IPS DF 6.9 (cell line): ENCODE measurements around the gene DACH2.

Source experiments
- DNase-seq: peaks from one replicate; pipeline ENCODE4 v3.0.0-alpha.2; 2013; ENCODE audit warnings: low read depth, low spot score
- H3K27ac ChIP-seq: one replicate; pipeline ENCODE4 v1.5.1; 2013; ENCODE audit warnings: low read length, control low read depth
- H3K27me3 ChIP-seq: 2 replicates; pipeline ENCODE4 v1.6.1; 2013; ENCODE audit warnings: mild to moderate bottlenecking, low read length; ENCODE audit not compliant: control insufficient read depth, insufficient read depth
- H3K36me3 ChIP-seq: 2 replicates; pipeline ENCODE4 v1.6.1; 2013; ENCODE audit warnings: low read length; ENCODE audit not compliant: control insufficient read depth, insufficient read depth
- H3K4me1 ChIP-seq: 2 replicates; pipeline ENCODE4 v1.6.1; 2013; ENCODE audit warnings: low read length; ENCODE audit not compliant: control insufficient read depth, insufficient read depth
- H3K4me3 ChIP-seq: 2 replicates; pipeline ENCODE4 v1.5.1; 2013; ENCODE audit warnings: mild to moderate bottlenecking, low read length
- H3K9me3 ChIP-seq: 2 replicates; pipeline ENCODE4 v1.6.1; 2013; ENCODE audit warnings: low read length, inconsistent platforms; ENCODE audit not compliant: control insufficient read depth, insufficient read depth
- WGBS: extraction: QIAGEN DNeasy Blood & Tissue Kit; methylation state at CpG from one replicate; pipeline ENCODE4 v1.1.7; 2013; ENCODE audit warnings: mixed read lengths, missing lambda C conversion rate; ENCODE audit not compliant: insufficient read length, insufficient coverage; 5-methylcytosine and 5-hydroxymethylcytosine counted together

DACH2 gene

GRCh38 chrX:86383681-86384540, 235.7 kb downstream of the DACH2 start:
- WGBS = no CpG with 5 or more reads among the region's 3 CpGs
- no peak for DNase-seq
- H3K27me3 ChIP-seq = no peaks in the 10 kb centered on the region
- no peaks in the 10 kb centered on the region for H3K4me1 ChIP-seq
- H3K9me3 ChIP-seq = no peaks in the 10 kb centered on the region
- no peak overlapping the region for H3K27ac ChIP-seq
- H3K4me3 ChIP-seq = no peak overlapping the region
- no peaks in the 10 kb centered on the region for H3K36me3 ChIP-seq

GRCh38 chrX:86407371-86407770, 259.1 kb downstream of the DACH2 start:
- DNase-seq = no peak
- Histone ChIP-seq H3K36me3 (no peaks in the 10 kb centered on the region), H3K27me3 (no peaks in the 10 kb centered on the region), H3K9me3 (no peaks in the 10 kb centered on the region), H3K4me1 (no peaks in the 10 kb centered on the region), H3K27ac (no peak overlapping the region), H3K4me3 (no peak overlapping the region)
- WGBS = no CpG with 5 or more reads among the region's 4 CpGs

- no peaks in the 10 kb centered on the region for H3K4me1 ChIP-seq
- H3K36me3 ChIP-seq = no peaks in the 10 kb centered on the region
- H3K4me3 ChIP-seq = no peak overlapping the region
- H3K27ac ChIP-seq = no peak overlapping the region
- no peaks in the 10 kb centered on the region for H3K27me3 ChIP-seq
- DNase-seq = no peak
- no CpG with 5 or more reads among the region's 1 CpG for WGBS
- H3K9me3 ChIP-seq = no peaks in the 10 kb centered on the region
Observed at GRCh38 chrX:86421771-86422170, 273.5 kb downstream of the DACH2 start.

- Histone ChIP-seq H3K4me1 (no peaks in the 10 kb centered on the region), H3K9me3 (no peaks in the 10 kb centered on the region), H3K4me3 (no peak overlapping the region), H3K27ac (no peak overlapping the region), H3K27me3 (no peaks in the 10 kb centered on the region), H3K36me3 (no peaks in the 10 kb centered on the region)
- DNase-seq = no peak
Observed at GRCh38 chrX:86436116-86436515, 287.9 kb downstream of the DACH2 start.

- Histone ChIP-seq H3K9me3 (no peaks in the 10 kb centered on the region), H3K36me3 (no peaks in the 10 kb centered on the region), H3K27ac (no peak overlapping the region), H3K4me3 (no peak overlapping the region), H3K4me1 (no peaks in the 10 kb centered on the region), H3K27me3 (no peaks in the 10 kb centered on the region)
- WGBS = no CpG with 5 or more reads among the region's 5 CpGs
- DNase-seq = no peak
Observed at GRCh38 chrX:86455495-86455894, 307.2 kb downstream of the DACH2 start.

- Histone ChIP-seq H3K9me3 (no peaks in the 10 kb centered on the region), H3K4me3 (no peak overlapping the region), H3K27me3 (no peaks in the 10 kb centered on the region), H3K4me1 (no peaks in the 10 kb centered on the region), H3K27ac (no peak overlapping the region), H3K36me3 (no peaks in the 10 kb centered on the region)
- DNase-seq = no peak
- no CpG with 5 or more reads among the region's 3 CpGs for WGBS
Observed at GRCh38 chrX:86460760-86461159, 312.5 kb downstream of the DACH2 start.

GRCh38 chrX:86504297-86504696, 356.0 kb downstream of the DACH2 start:
- Histone ChIP-seq H3K9me3 (no peaks in the 10 kb centered on the region), H3K4me1 (no peaks in the 10 kb centered on the region), H3K4me3 (no peak overlapping the region), H3K27me3 (no peaks in the 10 kb centered on the region), H3K36me3 (no peaks in the 10 kb centered on the region), H3K27ac (no peak overlapping the region)
- WGBS = no CpG with 5 or more reads among the region's 1 CpG
- DNase-seq = no peak

- no peak overlapping the region for H3K27ac ChIP-seq
- no peak overlapping the region for H3K4me3 ChIP-seq
- H3K9me3 ChIP-seq = no peaks in the 10 kb centered on the region
- H3K36me3 ChIP-seq = no peaks in the 10 kb centered on the region
- no peak for DNase-seq
- no CpG with 5 or more reads among the region's 2 CpGs for WGBS
- H3K4me1 ChIP-seq = no peaks in the 10 kb centered on the region
- no peaks in the 10 kb centered on the region for H3K27me3 ChIP-seq
Observed at GRCh38 chrX:86507331-86507730, 359.1 kb downstream of the DACH2 start.

- Histone ChIP-seq H3K36me3 (no peaks in the 10 kb centered on the region), H3K4me3 (no peak overlapping the region), H3K4me1 (no peaks in the 10 kb centered on the region), H3K27ac (no peak overlapping the region), H3K9me3 (no peaks in the 10 kb centered on the region), H3K27me3 (no peaks in the 10 kb centered on the region)
- no peak for DNase-seq
- no CpG with 5 or more reads among the region's 4 CpGs for WGBS
Observed at GRCh38 chrX:86579777-86580176, 431.5 kb downstream of the DACH2 start.

GRCh38 chrX:86604607-86605006, 456.4 kb downstream of the DACH2 start:
- no CpG with 5 or more reads among the region's 2 CpGs for WGBS
- H3K27me3 ChIP-seq = no peaks in the 10 kb centered on the region
- no peak overlapping the region for H3K4me3 ChIP-seq
- H3K36me3 ChIP-seq = no peaks in the 10 kb centered on the region
- H3K9me3 ChIP-seq = no peaks in the 10 kb centered on the region
- no peak overlapping the region for H3K27ac ChIP-seq
- no peaks in the 10 kb centered on the region for H3K4me1 ChIP-seq
- DNase-seq = no peak

GRCh38 chrX:86696951-86697350, 548.7 kb downstream of the DACH2 start:
- WGBS = no CpG with 5 or more reads among the region's 1 CpG
- DNase-seq = no peak
- Histone ChIP-seq H3K27ac (no peak overlapping the region), H3K4me1 (no peaks in the 10 kb centered on the region), H3K27me3 (no peaks in the 10 kb centered on the region), H3K9me3 (no peaks in the 10 kb centered on the region), H3K36me3 (no peaks in the 10 kb centered on the region), H3K4me3 (no peak overlapping the region)
